GM23338 (cell line): ENCODE measurements around the gene TRIM54.

Source experiments
- CTCF ChIP-seq, 2 experiments: fragments of 200-600 bp in 1 of 2; sonication (generic) in 1 of 2; conservative IDR thresholded peaks; 2 replicates each; pipeline versions ENCODE4 v1.5.1 to v1.6.1; 2016 to 2017; ENCODE audit warnings: antibody characterized with exemption in 2 of 2, low read depth in 2 of 2, mild to moderate bottlenecking in 2 of 2, moderate library complexity in 1 of 2
- EZH2phosphoT487 ChIP-seq: fragments of 200-600 bp; sonication (generic); IDR thresholded peaks from one replicate; pipeline ENCODE4 v1.8.1; 2018; ENCODE audit warnings: antibody characterized with exemption; ENCODE audit not compliant: unreplicated experiment
- POLR2AphosphoS5 ChIP-seq: IDR thresholded peaks from 2 replicates; pipeline ENCODE4 v1.6.1; 2016; ENCODE audit warnings: antibody characterized with exemption, low read depth

GRCh38 chr2:27322301-27322765 is 40.1 kb downstream of the TRIM54 start:
- TF ChIP-seq POLR2AphosphoS5 (no peak), CTCF (conservative IDR thresholded peaks at IDR 0.05; ENCODE audit: low read depth in 2 of 2) (no peak), EZH2phosphoT487 (no peak)
